H1 (cell line): ENCODE data around the gene ARHGAP10. TPM values are rescaled to one million over a fixed set of nuclear protein-coding genes. Genes with fewer than 3 reads are reported as not detected.

Experiments
- CTCF ChIA-PET: fragments of 300-600 bp; sonication (Branson Sonifier 250); formaldehyde crosslinking; loops from one replicate; lab custom pipeline; 2021; ENCODE audit not compliant: partially characterized antibody; lab: Charles Lee
- POLR2A ChIA-PET: fragments of 300-600 bp; sonication (Branson Sonifier 250); formaldehyde crosslinking; loops from one replicate; lab custom pipeline; 2021; ENCODE audit warnings: inconsistent platforms; ENCODE audit not compliant: partially characterized antibody; lab: Charles Lee
- DNase-seq, 2 experiments: peaks; one replicate each; pipeline versions ENCODE4 v3.0.0 to v3.0.0-alpha.2; 2010 to 2022; ENCODE audit warnings: low spot score in 2 of 2, low read depth in 1 of 2, mixed read lengths in 1 of 2
- FAIRE-seq: peaks from 2 replicates; lab custom pipeline; 2011; peaks lifted over from hg19 to GRCh38; lab: Jason Lieb, UNC
- H2AFZ ChIP-seq: 2 replicates; pipeline ENCODE4 v1.8.1; 2012; ENCODE audit warnings: low read length, inconsistent platforms
- H2AK5ac ChIP-seq: 2 replicates; pipeline ENCODE4 v1.6.1; 2013; ENCODE audit warnings: low read depth, low read length
- H2BK120ac ChIP-seq: replicated peaks from 2 replicates; pipeline ENCODE3; 2013; ENCODE audit warnings: low read depth, low read length, inconsistent platforms
- H2BK12ac ChIP-seq: 2 replicates; pipeline ENCODE4 v1.6.1; 2013; ENCODE audit warnings: low read depth, low read length
- H2BK15ac ChIP-seq: 2 replicates; pipeline ENCODE4 v1.6.1; 2013; ENCODE audit warnings: low read length
- H2BK20ac ChIP-seq: 2 replicates; pipeline ENCODE4 v1.6.1; 2013; ENCODE audit warnings: low read length
- H2BK5ac ChIP-seq: 2 replicates; pipeline ENCODE4 v1.6.1; 2013; ENCODE audit warnings: low read depth, low read length
- H3K14ac ChIP-seq: 2 replicates; pipeline ENCODE4 v1.6.1; 2013; ENCODE audit warnings: inconsistent platforms; ENCODE audit not compliant: insufficient read length
- H3K18ac ChIP-seq: 2 replicates; pipeline ENCODE4 v1.6.1; 2013; ENCODE audit warnings: low read length; ENCODE audit errors: extremely low read depth
- H3K23ac ChIP-seq: 2 replicates; pipeline ENCODE4 v1.6.1; 2013; ENCODE audit warnings: inconsistent platforms; ENCODE audit not compliant: insufficient read length
- H3K23me2 ChIP-seq: 2 replicates; pipeline ENCODE4 v1.6.1; 2013; ENCODE audit warnings: low read depth, low read length
- H3K27ac ChIP-seq: 2 replicates; pipeline ENCODE4 v1.6.1; 2011; ENCODE audit warnings: low read depth, low read length, inconsistent platforms
- H3K27me3 ChIP-seq, 4 experiments: replicated peaks in 1 of 4; 1 replicate in 1 of 4; 2 replicates in 3 of 4; pipeline versions ENCODE4 v1.6.1 to v1.8.1; 2011 to 2013; ENCODE audit warnings: low read length in 3 of 4, mild to moderate bottlenecking in 3 of 4, inconsistent platforms in 2 of 4, mixed read lengths in 2 of 4, moderate library complexity in 1 of 4; ENCODE audit not compliant: control insufficient read depth in 3 of 4, insufficient read depth in 3 of 4; ENCODE audit errors: extremely low read depth in 1 of 4
- H3K36me3 ChIP-seq, 4 experiments: 2 replicates each; pipeline versions ENCODE4 v1.6.1 to v1.8.1; 2011 to 2013; ENCODE audit warnings: mild to moderate bottlenecking in 4 of 4, low read length in 3 of 4, moderate library complexity in 2 of 4, control low read depth in 1 of 4, inconsistent platforms in 1 of 4; ENCODE audit not compliant: insufficient read depth in 4 of 4, control insufficient read depth in 2 of 4
- H3K4ac ChIP-seq: replicated peaks from 2 replicates; pipeline ENCODE3; 2013; ENCODE audit warnings: low read length, low read depth, mixed read lengths, inconsistent platforms; ENCODE audit not compliant: insufficient read length
- H3K4me1 ChIP-seq, 4 experiments: replicated peaks in 1 of 4; 1 replicate in 1 of 4; 2 replicates in 3 of 4; pipeline versions ENCODE4 v1.6.1 to v1.8.1; 2011 to 2013; ENCODE audit warnings: low read length in 3 of 4, inconsistent platforms in 2 of 4, mixed read lengths in 1 of 4; ENCODE audit not compliant: insufficient read depth in 4 of 4, control insufficient read depth in 3 of 4
- H3K4me2 ChIP-seq, 2 experiments: 2 replicates each; pipeline versions ENCODE4 v1.6.1 to v1.8.1; 2011 to 2013; ENCODE audit warnings: low read depth in 2 of 2, low read length in 2 of 2, control low read depth in 1 of 2, inconsistent platforms in 1 of 2, mild to moderate bottlenecking in 1 of 2; ENCODE audit not compliant: insufficient read depth in 1 of 2
- H3K4me3 ChIP-seq, 4 experiments: fragments of 200-600, 300-600 bp in 1 of 4; sonication (generic), shearing (Covaris generic), sonication (Bioruptor Twin) in 1 of 4; 2 replicates each; pipeline versions ENCODE4 v1.5.1 to v1.8.1; 2011 to 2016; ENCODE audit warnings: low read length in 4 of 4, low read depth in 3 of 4, control low read depth in 2 of 4, inconsistent platforms in 2 of 4, mild to moderate bottlenecking in 2 of 4, mixed read lengths in 1 of 4, moderate library complexity in 1 of 4; ENCODE audit not compliant: insufficient read depth in 2 of 4; ENCODE audit errors: extremely low read depth in 1 of 4
- H3K56ac ChIP-seq: replicated peaks from 2 replicates; pipeline ENCODE3; 2013; ENCODE audit warnings: low read depth, mild to moderate bottlenecking, mixed read lengths, low read length, inconsistent platforms; ENCODE audit not compliant: insufficient read length
- H3K79me1 ChIP-seq: 2 replicates; pipeline ENCODE4 v1.6.1; 2013; ENCODE audit warnings: low read depth, low read length, control low read depth
- H3K79me2 ChIP-seq, 2 experiments: 2 replicates each; pipeline versions ENCODE4 v1.6.1 to v1.8.1; 2012 to 2013; ENCODE audit warnings: low read length in 2 of 2, mild to moderate bottlenecking in 2 of 2, inconsistent platforms in 1 of 2; ENCODE audit not compliant: insufficient read depth in 2 of 2, control insufficient read depth in 1 of 2
- H3K9ac ChIP-seq, 4 experiments: replicated peaks in 1 of 4; 1 replicate in 1 of 4; 2 replicates in 3 of 4; pipeline versions ENCODE4 v1.6.1 to v1.8.1; 2011 to 2013; ENCODE audit warnings: low read depth in 3 of 4, low read length in 3 of 4, control low read depth in 2 of 4, mild to moderate bottlenecking in 2 of 4, moderate library complexity in 2 of 4, inconsistent platforms in 1 of 4; ENCODE audit errors: extremely low read depth in 1 of 4
- H3K9me3 ChIP-seq, 2 experiments: 2 replicates each; pipeline versions ENCODE4 v1.6.1 to v1.8.1; 2012 to 2013; ENCODE audit warnings: mild to moderate bottlenecking in 2 of 2, moderate library complexity in 2 of 2, control low read depth in 1 of 2, inconsistent platforms in 1 of 2, low read depth in 1 of 2, low read length in 1 of 2, mixed read lengths in 1 of 2; ENCODE audit not compliant: insufficient read depth in 2 of 2
- H4K20me1 ChIP-seq, 2 experiments: replicated peaks in 1 of 2; 2 replicates each; pipeline versions ENCODE3 to v1.8.1; 2011 to 2013; ENCODE audit warnings: inconsistent platforms in 2 of 2, low read length in 2 of 2, mild to moderate bottlenecking in 1 of 2; ENCODE audit not compliant: insufficient read depth in 2 of 2, control insufficient read depth in 1 of 2
- H4K5ac ChIP-seq: 2 replicates; pipeline ENCODE4 v1.6.1; 2013; ENCODE audit warnings: low read length, low read depth, mixed read lengths, inconsistent platforms; ENCODE audit not compliant: insufficient read length
- H4K8ac ChIP-seq: 2 replicates; pipeline ENCODE4 v1.8.0; 2013; ENCODE audit warnings: mild to moderate bottlenecking, moderate library complexity, low read length, inconsistent platforms; ENCODE audit not compliant: insufficient read depth; ENCODE audit errors: extremely low read depth
- H4K91ac ChIP-seq: replicated peaks from 2 replicates; pipeline ENCODE3; 2013; ENCODE audit warnings: low read length, mixed read lengths, inconsistent platforms; ENCODE audit not compliant: insufficient read length
- ASH2L ChIP-seq: fragments of 200-600, 300-600 bp; sonication (generic); IDR thresholded peaks from one replicate; pipeline ENCODE4 v1.7.1; 2017; ENCODE audit warnings: low read length
- BRCA1 ChIP-seq: IDR thresholded peaks from 2 replicates; pipeline ENCODE4 v1.6.1; 2012; ENCODE audit warnings: low read depth, low read length, improper control_type of control experiment
- CEBPB ChIP-seq: IDR thresholded peaks from 2 replicates; pipeline ENCODE4 v1.6.1; 2012; ENCODE audit warnings: low read depth, low read length
- CTBP2 ChIP-seq: IDR thresholded peaks from 2 replicates; pipeline ENCODE4 v1.7.0; 2011; ENCODE audit warnings: borderline replicate concordance, mild to moderate bottlenecking, moderate library complexity, mixed read lengths, low read length; ENCODE audit not compliant: insufficient read depth, insufficient read length
- FOSL1 ChIP-seq: IDR thresholded peaks from 2 replicates; pipeline ENCODE4 v1.6.1; 2011; ENCODE audit warnings: mild to moderate bottlenecking, low read depth, low read length, moderate library complexity; ENCODE audit not compliant: insufficient read depth
- KDM1A ChIP-seq: fragments of 200-600, 300-600 bp; sonication (generic); IDR thresholded peaks from 2 replicates; pipeline ENCODE4 v1.7.1; 2016; ENCODE audit warnings: mild to moderate bottlenecking, low read length, borderline replicate concordance
- KDM5A ChIP-seq: fragments of 200-600 bp; IDR thresholded peaks from 2 replicates; pipeline ENCODE4 v1.7.1; 2012; ENCODE audit warnings: mild to moderate bottlenecking, low read length, inconsistent platforms, mixed read lengths
- NRF1 ChIP-seq: IDR thresholded peaks from 2 replicates; pipeline ENCODE4 v1.6.1; 2011; ENCODE audit warnings: mild to moderate bottlenecking, low read depth, low read length, improper control_type of control experiment
- RBBP5 ChIP-seq: IDR thresholded peaks from 2 replicates; pipeline ENCODE4 v1.7.1; 2012; ENCODE audit warnings: low read depth, mild to moderate bottlenecking, inconsistent platforms, low read length, moderate library complexity, borderline replicate concordance
- RNF2 ChIP-seq: fragments of 200-900, 300-1000 bp; sonication (generic); IDR thresholded peaks from 2 replicates; pipeline ENCODE4 v1.7.1; 2016; ENCODE audit warnings: borderline replicate concordance, low read depth, mild to moderate bottlenecking, antibody characterized with exemption, low read length; ENCODE audit not compliant: poor library complexity, severe bottlenecking; ENCODE audit errors: missing control alignments
- WGBS, 2 experiments: shearing (Covaris generic) in 1 of 2; methylation state at CpG; one replicate each; pipeline versions ENCODE4 v1.1.6 to v1.1.7; 2013 to 2015; ENCODE audit warnings: low lambda C conversion rate in 2 of 2, mixed read lengths in 2 of 2, inconsistent platforms in 1 of 2, low coverage in 1 of 2, missing lambda C conversion rate in 1 of 2; ENCODE audit not compliant: insufficient replicate concordance in 2 of 2, insufficient coverage in 1 of 2, insufficient read length in 1 of 2; ENCODE audit errors: extremely low coverage in 1 of 2, missing lambda C conversion rate in 1 of 2; 5-methylcytosine and 5-hydroxymethylcytosine counted together
- polyA plus RNA-seq, 7 experiments: library from polyadenylated mRNA; depleted of rRNA in 3 of 7; stranded (reverse) in 5 of 7; unstranded in 2 of 7; fragments of >200 nt in 5 of 7; fragments of 200-250 nt in 2 of 7; gene quantifications; 1 replicate in 5 of 7; 2 replicates in 1 of 7; 4 replicates in 1 of 7; pipeline versions ENCODE4 v1.2.1 to v1.2.3, GENCODE V29; 2011 to 2013; ENCODE audit warnings: missing spikeins in 2 of 7, mixed read lengths in 2 of 7
- total RNA-seq: library from RNA; stranded (reverse); fragmentation: NEBNext Ultra II Directional; extraction: Animal tissue kit (Norgen Biotek cat#: 25700); gene quantifications from 2 replicates; pipeline ENCODE4 v1.2.1, GENCODE V29; 2021
- TF ChIP-seq, protein P1 (sequence below), 3 experiments: IDR thresholded peaks; 1 replicate in 2 of 3; 2 replicates in 1 of 3; pipeline versions ENCODE4 v1.5.1 to v1.6.1; 2011; ENCODE audit warnings: low read length in 3 of 3, mild to moderate bottlenecking in 3 of 3, inconsistent platforms in 2 of 3, low read depth in 1 of 3, moderate library complexity in 1 of 3; ENCODE audit not compliant: insufficient read depth in 1 of 3; ENCODE audit errors: control extremely low read depth in 1 of 3

Gene ARHGAP10
- total and polyA plus RNA-seq, 2 of the 8 experiments (the other 6 are each of a cell fraction or from before 2014, with no cell fraction given), result 3.7 to 6.1 TPM

DNA sequence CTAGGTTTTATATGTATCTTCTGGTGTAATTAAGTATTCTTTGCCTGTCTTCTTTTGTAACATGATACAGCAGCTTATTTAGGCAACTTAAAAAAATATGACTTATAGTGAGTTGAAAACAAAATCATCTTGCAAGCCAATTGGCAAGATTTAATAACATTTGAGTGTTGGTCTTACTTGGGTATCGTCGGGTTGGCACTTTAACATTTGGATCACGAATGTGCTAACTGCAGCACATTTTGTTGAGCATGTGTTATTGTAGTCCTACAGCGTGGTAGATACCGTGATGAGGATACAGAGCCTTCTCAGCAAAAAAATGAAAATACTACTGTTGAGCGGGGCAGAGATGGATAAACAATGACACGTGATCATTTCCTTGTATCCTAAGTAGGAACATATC lies 295.3 kb downstream of the ARHGAP10 start:
- H3K27me3 ChIP-seq, result no peaks in the 10 kb centered on the region
- TF ChIP-seq RNF2, result no peak
- TF ChIP-seq CEBPB, result no peak
- TF ChIP-seq NRF1, result no peak
- TF ChIP-seq RBBP5, result no peak
- no peak for TF ChIP-seq BRCA1
- no peak for TF ChIP-seq FOSL1
- no peak for TF ChIP-seq KDM5A
- TF ChIP-seq, protein P1, sequence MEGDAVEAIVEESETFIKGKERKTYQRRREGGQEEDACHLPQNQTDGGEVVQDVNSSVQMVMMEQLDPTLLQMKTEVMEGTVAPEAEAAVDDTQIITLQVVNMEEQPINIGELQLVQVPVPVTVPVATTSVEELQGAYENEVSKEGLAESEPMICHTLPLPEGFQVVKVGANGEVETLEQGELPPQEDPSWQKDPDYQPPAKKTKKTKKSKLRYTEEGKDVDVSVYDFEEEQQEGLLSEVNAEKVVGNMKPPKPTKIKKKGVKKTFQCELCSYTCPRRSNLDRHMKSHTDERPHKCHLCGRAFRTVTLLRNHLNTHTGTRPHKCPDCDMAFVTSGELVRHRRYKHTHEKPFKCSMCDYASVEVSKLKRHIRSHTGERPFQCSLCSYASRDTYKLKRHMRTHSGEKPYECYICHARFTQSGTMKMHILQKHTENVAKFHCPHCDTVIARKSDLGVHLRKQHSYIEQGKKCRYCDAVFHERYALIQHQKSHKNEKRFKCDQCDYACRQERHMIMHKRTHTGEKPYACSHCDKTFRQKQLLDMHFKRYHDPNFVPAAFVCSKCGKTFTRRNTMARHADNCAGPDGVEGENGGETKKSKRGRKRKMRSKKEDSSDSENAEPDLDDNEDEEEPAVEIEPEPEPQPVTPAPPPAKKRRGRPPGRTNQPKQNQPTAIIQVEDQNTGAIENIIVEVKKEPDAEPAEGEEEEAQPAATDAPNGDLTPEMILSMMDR (IDR thresholded peaks at IDR 0.05; ENCODE audit: control extremely low read depth in 1 of 3, insufficient read depth in 1 of 3, low read depth in 1 of 3, low read length in 3 of 3), result no peak
- TF ChIP-seq CTBP2, result no peak
- no peak for TF ChIP-seq ASH2L
- no peak for TF ChIP-seq KDM1A
- H4K5ac ChIP-seq, result no peak overlapping the region
- no peak overlapping the region for H3K18ac ChIP-seq
- no peak overlapping the region for H2BK120ac ChIP-seq
- H3K23me2 ChIP-seq, result no peaks in the 10 kb centered on the region
- no peak overlapping the region for H4K8ac ChIP-seq
- FAIRE-seq (no peak), DNase-seq (no peak)
- H2BK15ac ChIP-seq, result no peak overlapping the region
- no peak overlapping the region for H3K56ac ChIP-seq
- no peaks in the 10 kb centered on the region for H3K9me3 ChIP-seq
- H3K4me1 ChIP-seq, result peaks cover 0 to 3% (median 2%) of the 10 kb centered on the region in 4 experiments; a peak in 2 of 7 replicates
- WGBS, 2 experiments, result 86% methylated on average over 7 of the region's 7 CpGs; no CpG with 5 or more reads in 1 of the 2 experiments
- H3K79me1 ChIP-seq, result no peaks in the 10 kb centered on the region
- H2AFZ ChIP-seq, result no peak overlapping the region
- no peak overlapping the region for H2AK5ac ChIP-seq
- H2BK20ac ChIP-seq, result no peak overlapping the region
- no peak overlapping the region for H3K9ac ChIP-seq
- H3K23ac ChIP-seq, result no peak overlapping the region
- H3K36me3 ChIP-seq, result no peaks in the 10 kb centered on the region
- no peak overlapping the region for H2BK12ac ChIP-seq
- no peaks in the 10 kb centered on the region for H3K79me2 ChIP-seq
- H3K4me2 ChIP-seq, result no peak overlapping the region
- H4K91ac ChIP-seq, result no peak overlapping the region
- H3K4ac ChIP-seq, result no peak overlapping the region
- CTCF ChIA-PET, result interaction anchor here (0.9 to 1.2 kb wide), 3 partner anchors 20 to 813 kb away, joined by 3 to 4 read pairs (median 4); no protein-coding TSS in a partner anchor
- POLR2A ChIA-PET, result no interaction called here
- no peak overlapping the region for H3K14ac ChIP-seq
- no peak overlapping the region for H2BK5ac ChIP-seq
- no peak overlapping the region for H3K27ac ChIP-seq
- no peaks in the 10 kb centered on the region for H4K20me1 ChIP-seq
- H3K4me3 ChIP-seq, result no peak overlapping the region
